BJ (cell line): ENCODE measurements around the gene ACSL5. TPM values are rescaled to one million over a fixed set of nuclear protein-coding genes. Genes with fewer than 3 reads are reported as not detected.

Experiments
- CTCF ChIA-PET: fragments of 350-600 bp; formaldehyde crosslinking; extraction: SDS; loops from one replicate; lab custom pipeline; 2021; ENCODE audit warnings: antibody characterized with exemption, inconsistent platforms; lab: Yijun Ruan, JAX
- POLR2A ChIA-PET: fragments of 300-600 bp; sonication (Branson Sonifier 250); formaldehyde crosslinking; extraction: SDS; loops from one replicate; lab custom pipeline; 2021; ENCODE audit warnings: antibody characterized with exemption; lab: Charles Lee
- DNase-seq: peaks from one replicate; pipeline ENCODE4 v3.0.0-alpha.2; 2011; ENCODE audit warnings: low read depth
- H3K27me3 ChIP-seq: 2 replicates; pipeline ENCODE4 v1.6.0; 2011; ENCODE audit warnings: low read length; ENCODE audit not compliant: control insufficient read depth, insufficient read depth
- H3K36me3 ChIP-seq: 2 replicates; pipeline ENCODE4 v1.5.1; 2011; ENCODE audit warnings: low read length; ENCODE audit not compliant: control insufficient read depth, insufficient read depth
- H3K4me3 ChIP-seq: 2 replicates; pipeline ENCODE4 v1.5.1; 2011; ENCODE audit warnings: low read depth, mild to moderate bottlenecking, control low read depth, low read length
- polyA plus RNA-seq: library from polyadenylated mRNA; depleted of rRNA; stranded (reverse); fragments of >200 nt; gene quantifications from 2 replicates; pipeline ENCODE4 v1.2.3, GENCODE V29; 2011
- TF ChIP-seq, protein P1 (sequence below): IDR thresholded peaks from 2 replicates; pipeline ENCODE4 v1.5.1; 2011; ENCODE audit warnings: low read depth, mild to moderate bottlenecking, control low read depth, inconsistent platforms, low read length, moderate library complexity; ENCODE audit not compliant: insufficient read depth

The ACSL5 gene
- polyA plus RNA-seq, 1 experiment, result 1.0 TPM

DNA sequence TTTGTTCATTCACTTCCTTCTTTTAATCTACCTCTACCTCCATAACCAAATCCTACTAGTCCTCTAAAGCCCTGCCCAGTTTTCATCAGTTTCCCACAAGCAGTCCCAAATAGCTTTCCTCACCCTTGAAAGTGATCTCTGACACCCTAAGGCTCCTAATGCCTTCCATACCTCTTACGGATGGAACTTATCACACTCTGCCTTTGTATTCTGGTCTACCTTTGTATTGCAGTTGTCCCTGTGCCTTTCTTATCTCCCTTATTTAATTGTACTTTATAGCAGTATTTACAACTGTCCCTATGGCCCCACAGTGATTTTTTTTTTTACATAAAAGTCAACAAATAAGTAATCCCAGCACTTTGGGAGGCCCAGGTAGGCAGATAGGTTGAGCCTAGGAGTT is 33.8 kb downstream of the ACSL5 start:
- Histone ChIP-seq H3K36me3 (no peaks in the 10 kb centered on the region), H3K27me3 (no peaks in the 10 kb centered on the region), H3K4me3 (no peak overlapping the region)
- TF ChIP-seq, protein P1, sequence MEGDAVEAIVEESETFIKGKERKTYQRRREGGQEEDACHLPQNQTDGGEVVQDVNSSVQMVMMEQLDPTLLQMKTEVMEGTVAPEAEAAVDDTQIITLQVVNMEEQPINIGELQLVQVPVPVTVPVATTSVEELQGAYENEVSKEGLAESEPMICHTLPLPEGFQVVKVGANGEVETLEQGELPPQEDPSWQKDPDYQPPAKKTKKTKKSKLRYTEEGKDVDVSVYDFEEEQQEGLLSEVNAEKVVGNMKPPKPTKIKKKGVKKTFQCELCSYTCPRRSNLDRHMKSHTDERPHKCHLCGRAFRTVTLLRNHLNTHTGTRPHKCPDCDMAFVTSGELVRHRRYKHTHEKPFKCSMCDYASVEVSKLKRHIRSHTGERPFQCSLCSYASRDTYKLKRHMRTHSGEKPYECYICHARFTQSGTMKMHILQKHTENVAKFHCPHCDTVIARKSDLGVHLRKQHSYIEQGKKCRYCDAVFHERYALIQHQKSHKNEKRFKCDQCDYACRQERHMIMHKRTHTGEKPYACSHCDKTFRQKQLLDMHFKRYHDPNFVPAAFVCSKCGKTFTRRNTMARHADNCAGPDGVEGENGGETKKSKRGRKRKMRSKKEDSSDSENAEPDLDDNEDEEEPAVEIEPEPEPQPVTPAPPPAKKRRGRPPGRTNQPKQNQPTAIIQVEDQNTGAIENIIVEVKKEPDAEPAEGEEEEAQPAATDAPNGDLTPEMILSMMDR, result no peak
- no peak for DNase-seq
- ChIA-PET POLR2A (no interaction called here), CTCF (no interaction called here)

GRCh38 chr10:112409299-112409698 is 35.4 kb downstream of the ACSL5 start:
- Histone ChIP-seq H3K27me3 (no peaks in the 10 kb centered on the region), H3K4me3 (no peak overlapping the region), H3K36me3 (no peaks in the 10 kb centered on the region)
- CTCF ChIA-PET, result interaction anchor here (1.2 kb wide), 1 partner anchor 14 kb away, joined by 5 read pairs; no protein-coding TSS in a partner anchor
- TF ChIP-seq, protein P1, result no peak
- POLR2A ChIA-PET, result no interaction called here
- DNase-seq, result no peak

DNA sequence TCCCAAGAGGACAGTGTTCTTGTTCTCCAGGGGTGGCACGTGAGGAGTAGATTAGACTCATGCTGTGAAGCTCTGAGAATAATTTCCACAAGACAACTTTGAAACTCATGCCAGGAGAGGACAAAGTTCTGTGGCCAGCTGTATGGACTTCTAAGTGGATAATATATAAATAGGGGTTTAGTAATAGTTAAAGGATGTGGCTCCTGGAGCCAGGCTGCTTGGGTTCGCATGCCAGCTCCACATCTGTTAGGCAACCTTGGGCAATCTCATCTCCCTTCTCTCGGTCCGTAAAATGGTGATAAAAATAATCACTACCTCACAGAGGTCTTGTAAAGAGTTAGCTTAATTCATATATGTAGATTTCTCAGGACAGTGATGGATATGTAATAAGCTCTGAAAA is 35.8 kb downstream of the ACSL5 start:
- no peak for DNase-seq
- ChIA-PET CTCF (interaction anchor here (1.2 kb wide), 1 partner anchor 14 kb away, joined by 5 read pairs; no protein-coding TSS in a partner anchor), POLR2A (no interaction called here)
- TF ChIP-seq, protein P1, result no peak
- Histone ChIP-seq H3K36me3 (no peaks in the 10 kb centered on the region), H3K27me3 (no peaks in the 10 kb centered on the region), H3K4me3 (no peak overlapping the region)

DNA sequence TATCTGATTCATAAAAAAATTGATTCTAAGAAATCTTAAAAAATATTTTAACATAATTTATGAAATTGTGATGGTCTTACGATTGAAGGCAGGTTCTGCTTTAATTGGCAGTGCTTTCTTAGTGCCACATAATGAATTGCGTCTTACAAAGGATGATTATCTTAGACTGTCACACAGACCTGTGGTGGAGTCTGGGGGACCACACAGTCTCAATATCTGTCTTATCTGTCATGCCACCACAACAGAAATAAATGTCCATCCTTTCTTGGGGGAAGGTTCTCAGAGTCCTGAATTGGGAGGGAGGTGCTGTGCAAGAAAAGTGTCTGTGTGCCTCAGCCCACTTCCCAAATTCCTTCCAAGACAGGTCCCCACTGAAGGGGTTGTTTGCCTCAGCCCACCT is 38.8 kb downstream of the ACSL5 start:
- H3K27me3 ChIP-seq, result no peaks in the 10 kb centered on the region
- CTCF ChIA-PET, result no interaction called here

DNA sequence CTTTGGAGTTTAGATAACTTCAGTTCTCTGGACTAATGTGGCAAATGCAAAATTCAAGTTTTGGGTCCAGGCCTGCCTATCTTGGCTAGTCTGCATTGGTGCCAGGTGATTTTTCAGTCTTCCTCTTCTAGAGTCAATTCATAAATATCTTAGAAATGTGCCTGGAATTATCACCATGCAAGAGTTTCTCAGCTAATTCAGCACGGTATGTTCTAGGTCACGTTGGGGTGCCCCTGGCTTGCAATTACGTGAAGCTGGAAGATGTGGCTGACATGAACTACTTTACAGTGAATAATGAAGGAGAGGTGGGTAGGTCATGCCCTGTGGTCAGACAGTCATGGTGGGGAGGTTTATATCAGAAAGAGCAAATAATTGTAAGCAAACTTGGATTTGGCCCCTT is 47.8 kb downstream of the ACSL5 start:
- H3K27me3 ChIP-seq, result no peaks in the 10 kb centered on the region
- CTCF ChIA-PET, result interaction anchor here (1.4 kb wide), 1 partner anchor 25 kb away, joined by 3 read pairs; no protein-coding TSS in a partner anchor
- TF ChIP-seq, protein P1, result no peak
- H3K36me3 ChIP-seq, result no peaks in the 10 kb centered on the region
- no peak overlapping the region for H3K4me3 ChIP-seq
- POLR2A ChIA-PET, result no interaction called here
- DNase-seq, result no peak

More for the DNA sequence above, 38.8 kb downstream of the ACSL5 start:
- POLR2A ChIA-PET, result no interaction called here
- TF ChIP-seq, protein P1, result no peak
- Histone ChIP-seq H3K36me3 (no peaks in the 10 kb centered on the region), H3K4me3 (no peak overlapping the region)
- DNase-seq, result no peak
